ENCODE measurements around the gene AK1. TPM values are rescaled to one million over a fixed set of nuclear protein-coding genes. Genes with fewer than 3 reads are reported as not detected.

AK1 gene
- total and polyA plus RNA-seq, 9 of the 15 experiments (the other 6 are each of a cell fraction or from before 2014, with no cell fraction given): 10.1 to 71.8 (median 39.0) TPM

DNA sequence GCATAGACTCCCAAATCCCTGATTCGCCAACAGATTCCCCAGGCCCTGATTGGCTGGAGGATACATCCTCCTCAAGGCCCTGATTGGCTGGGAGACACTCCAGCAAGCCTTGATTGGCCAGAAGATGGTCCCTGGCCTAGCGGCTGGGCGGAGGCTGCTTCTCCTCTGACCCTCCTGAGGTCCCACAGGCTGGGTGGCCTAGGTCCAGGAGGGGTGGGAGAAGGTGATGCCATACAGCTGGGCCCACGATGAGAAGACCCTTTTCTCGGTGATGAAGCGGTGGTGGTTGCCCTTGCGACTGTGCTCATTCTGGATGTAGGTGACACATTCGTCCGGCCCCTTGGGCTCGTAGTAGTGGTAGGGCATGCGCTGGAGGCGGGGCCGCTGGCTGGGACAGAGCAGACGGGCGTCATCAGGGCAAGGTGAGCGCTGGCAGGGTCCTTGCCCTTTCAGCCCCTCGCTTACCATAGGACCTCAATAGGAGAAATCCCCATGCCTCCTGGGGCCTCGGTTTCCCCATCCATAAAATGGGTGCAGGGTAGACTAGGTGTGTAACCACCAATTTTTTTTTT lies 9.0 kb upstream of the AK1 start:
- Histone ChIP-seq H3K4me1 (replicated peaks in 1 of 2; ENCODE audit: control insufficient read depth in 2 of 2, insufficient read depth in 2 of 2, low read length in 2 of 2) (peaks cover 0 to 35% of the 10 kb centered on the region in 2 experiments; a peak in 3 of 5 replicates), H3K9me1 (ENCODE audit: control insufficient read depth, insufficient read depth, low read length) (no peaks in the 10 kb centered on the region), H3K27me3 (ENCODE audit: control insufficient read depth in 2 of 2, insufficient read depth in 2 of 2, low read length in 2 of 2) (no peaks in the 10 kb centered on the region), H3K4me2 (ENCODE audit: insufficient read depth, low read length) (no peak overlapping the region), H3K9ac (ENCODE audit: insufficient read depth in 1 of 2, low read depth in 2 of 2, low read length in 2 of 2) (no peak overlapping the region), H2AFZ (ENCODE audit: low read depth, low read length) (no peak overlapping the region), H3K27ac (ENCODE audit: extremely low read depth, low read depth, low read length) (no peak overlapping the region), H3K36me3 (ENCODE audit: control insufficient read depth, insufficient read depth, low read length) (peaks cover 54% of the 10 kb centered on the region), H3K79me2 (ENCODE audit: control insufficient read depth, insufficient read depth, low read length) (no peaks in the 10 kb centered on the region), H3K9me3 (replicated peaks; ENCODE audit: control insufficient read depth, insufficient read depth, low read depth, low read length) (no peaks in the 10 kb centered on the region), H4K20me1 (replicated peaks; ENCODE audit: control insufficient read depth, insufficient read depth, low read length) (no peaks in the 10 kb centered on the region), H3K4me3 (no peak overlapping the region)
- peak in 3 of 4 experiments; percentile 78 to 85 (median 82) for DNase-seq (ENCODE audit: extremely low read depth in 1 of 4, low spot score in 3 of 4)
- ChIA-PET CTCF (ENCODE audit: low intra/inter-chr PET ratio) (no interaction called here), POLR2A (interaction anchor here (1.0 kb wide), 1 partner anchor 8 kb away, joined by 3 read pairs; no protein-coding TSS in a partner anchor)
- in situ Hi-C loops (cut with MboI) (no loop called here), intact Hi-C loops (cut with micrococcal nuclease) (no loop called here)
- BruUV-seq (replicated peaks): no TSS peak
- peak; percentile 71 for ATAC-seq
- FAIRE-seq: peak; percentile 65
- 93% methylated on average over 18 of the region's 18 CpGs for WGBS (ENCODE audit: insufficient coverage, low coverage, missing lambda C conversion rate)
- TF ChIP-seq CC2D1A (IDR thresholded peaks at IDR 0.05): 0 out of 2 replicates have a peak, but pooled peaks have one; percentile 7
- TF ChIP-seq PYGO2 (tag; IDR thresholded peaks at IDR 0.05): no peak
- TF ChIP-seq EP300 (IDR thresholded peaks at IDR 0.05; ENCODE audit: low read length): no peak
- no peak for TF ChIP-seq MAFF (IDR thresholded peaks at IDR 0.05; ENCODE audit: low read length)
- TF ChIP-seq MBD2 (IDR thresholded peaks at IDR 0.05; ENCODE audit: borderline replicate concordance, low read depth): peak; percentile 73; the same call in 1 of the 2 replicates
- no peak for TF ChIP-seq MEF2A (IDR thresholded peaks at IDR 0.05; ENCODE audit: control insufficient read depth, low read depth, low read length)
- TF ChIP-seq ZZZ3 (IDR thresholded peaks at IDR 0.05): no peak
- TF ChIP-seq NCOA4 (IDR thresholded peaks at IDR 0.05; ENCODE audit: partially characterized antibody): no peak
- TF ChIP-seq FOXJ3 (CRISPR knock-in tag; IDR thresholded peaks at IDR 0.05): no peak
- peak; percentile 72 for TF ChIP-seq NEUROD1 (IDR thresholded peaks at IDR 0.05; ENCODE audit: borderline replicate concordance, low read depth, low read length, partially characterized antibody)
- no peak for TF ChIP-seq CXXC5 (CRISPR knock-in tag; IDR thresholded peaks at IDR 0.05)
- no peak for TF ChIP-seq STAG1 (CRISPR knock-in tag; IDR thresholded peaks at IDR 0.05; ENCODE audit: borderline replicate concordance)
- no peak for TF ChIP-seq SRSF1 (IDR thresholded peaks at IDR 0.05; ENCODE audit: low read depth, low read length)
- peak; percentile 58; the same call in 1 of the 2 replicates for TF ChIP-seq CHD2 (IDR thresholded peaks at IDR 0.05; ENCODE audit: low read depth, low read length)
- no peak for TF ChIP-seq SRSF3 (IDR thresholded peaks at IDR 0.05; ENCODE audit: insufficient read depth, low read length)
- no peak for TF ChIP-seq ZFP30 (CRISPR knock-in tag; IDR thresholded peaks at IDR 0.05; ENCODE audit: borderline replicate concordance)
- no peak for TF ChIP-seq NFATC3 (IDR thresholded peaks at IDR 0.05)
- no peak for TF ChIP-seq HMGN3 (IDR thresholded peaks at IDR 0.05; ENCODE audit: borderline replicate concordance, extremely low read depth, insufficient read length, low read depth, low read length)
- no peak for TF ChIP-seq GABPA (tag; conservative IDR thresholded peaks at IDR 0.05; ENCODE audit: low read depth)
- peak in 1 of 2 experiments; percentile 66; a peak in 1 of 4 replicates for TF ChIP-seq RCOR1 (IDR thresholded peaks at IDR 0.05; ENCODE audit: borderline replicate concordance in 1 of 2, low read depth in 2 of 2, low read length in 2 of 2)
- no peak for TF ChIP-seq ZNF444 (CRISPR knock-in tag; IDR thresholded peaks at IDR 0.05)
- no peak for TF ChIP-seq GATAD2A (IDR thresholded peaks at IDR 0.05)
- TF ChIP-seq NR1H2 (CRISPR knock-in tag; IDR thresholded peaks at IDR 0.05): no peak
- TF ChIP-seq ZKSCAN8 (CRISPR knock-in tag; IDR thresholded peaks at IDR 0.05): no peak
- TF ChIP-seq ZNF699 (CRISPR knock-in tag; IDR thresholded peaks at IDR 0.05; ENCODE audit: insufficient replicate concordance): no peak
- TF ChIP-seq SP2 (IDR thresholded peaks at IDR 0.05; ENCODE audit: extremely low read depth, low read depth, low read length, poor library complexity, severe bottlenecking): peak; percentile 28
- TF ChIP-seq CBFA2T3 (IDR thresholded peaks at IDR 0.05): no peak
